ENCODE data around the gene CCDC154. TPM values are rescaled to one million over a fixed set of nuclear protein-coding genes. Genes with fewer than 3 reads are reported as not detected.

Gene CCDC154
- total and polyA plus RNA-seq, 2 donors from 2014 or later, result 1.8 to 2.8 TPM

- DNase-seq (peak in 1 of 5 donors; percentile 66), FAIRE-seq (no peak)
- H3K4me1 ChIP-seq (ENCODE audit: control insufficient read depth in 2 of 3, insufficient read depth in 2 of 3, low read depth in 1 of 3, low read length in 3 of 3), result peaks cover 0 to 18% (median 3%) of the 10 kb centered on the region in 3 donors
- peak overlapping the region in 2 of 3 donors; percentile 56 to 82 for H3K9ac ChIP-seq (ENCODE audit: low read length in 3 of 3)
- intact Hi-C loops (cut with DNase I), result no loop called here
- H3K9me3 ChIP-seq (ENCODE audit: control insufficient read depth in 2 of 3, insufficient read depth in 1 of 3, low read length in 3 of 3), result no peaks in the 10 kb centered on the region
- no peaks in the 10 kb centered on the region for H3K36me3 ChIP-seq (ENCODE audit: control insufficient read depth in 2 of 3, insufficient read depth in 3 of 3, low read length in 3 of 3)
- TF ChIP-seq CTCF (IDR thresholded peaks at IDR 0.05; ENCODE audit: borderline replicate concordance, extremely low read depth, insufficient read depth), result no peak
- H3K4me3 ChIP-seq (ENCODE audit: low read length in 3 of 3), result peak overlapping the region; percentile 69 to 81 (median 77)
- no peaks in the 10 kb centered on the region for H3K27me3 ChIP-seq (ENCODE audit: control insufficient read depth, insufficient read depth, low read length)
- peak overlapping the region; percentile 67 to 75 for H3K27ac ChIP-seq (ENCODE audit: low read depth in 2 of 2, low read length in 2 of 2)
Observed at GRCh38 chr16:1492082-1492922, 47.9 kb upstream of the CCDC154 start.

GRCh38 chr16:1491327-1491726, 47.0 kb upstream of the CCDC154 start:
- H3K27ac ChIP-seq (ENCODE audit: low read depth in 2 of 2, low read length in 2 of 2), result no peak overlapping the region
- intact Hi-C loops (cut with DNase I), result no loop called here
- no peaks in the 10 kb centered on the region for H3K27me3 ChIP-seq (ENCODE audit: control insufficient read depth, insufficient read depth, low read length)
- DNase-seq, result no peak
- no peak for FAIRE-seq
- H3K9me3 ChIP-seq (ENCODE audit: control insufficient read depth in 2 of 3, insufficient read depth in 1 of 3, low read length in 3 of 3), result no peaks in the 10 kb centered on the region
- H3K4me3 ChIP-seq (ENCODE audit: low read length in 3 of 3), result no peak overlapping the region
- no peak for TF ChIP-seq CTCF (IDR thresholded peaks at IDR 0.05; ENCODE audit: borderline replicate concordance, extremely low read depth, insufficient read depth)
- peaks cover 0 to 18% (median 3%) of the 10 kb centered on the region in 3 donors for H3K4me1 ChIP-seq (ENCODE audit: control insufficient read depth in 2 of 3, insufficient read depth in 2 of 3, low read depth in 1 of 3, low read length in 3 of 3)
- no peaks in the 10 kb centered on the region for H3K36me3 ChIP-seq (ENCODE audit: control insufficient read depth in 2 of 3, insufficient read depth in 3 of 3, low read length in 3 of 3)
- no peak overlapping the region for H3K9ac ChIP-seq (ENCODE audit: low read length in 3 of 3)

- TF ChIP-seq CTCF (IDR thresholded peaks at IDR 0.05; ENCODE audit: borderline replicate concordance, extremely low read depth, insufficient read depth), result no peak
- FAIRE-seq (no peak), DNase-seq (no peak)
- no peaks in the 10 kb centered on the region for H3K27me3 ChIP-seq (ENCODE audit: control insufficient read depth, insufficient read depth, low read length)
- no peak overlapping the region for H3K4me3 ChIP-seq (ENCODE audit: low read length in 3 of 3)
- no peak overlapping the region for H3K9ac ChIP-seq (ENCODE audit: low read length in 3 of 3)
- H3K36me3 ChIP-seq (ENCODE audit: control insufficient read depth in 2 of 3, insufficient read depth in 3 of 3, low read length in 3 of 3), result no peaks in the 10 kb centered on the region
- no peaks in the 10 kb centered on the region for H3K9me3 ChIP-seq (ENCODE audit: control insufficient read depth in 2 of 3, insufficient read depth in 1 of 3, low read length in 3 of 3)
- intact Hi-C loops (cut with DNase I), result no loop called here
- H3K4me1 ChIP-seq (ENCODE audit: control insufficient read depth in 2 of 3, insufficient read depth in 2 of 3, low read depth in 1 of 3, low read length in 3 of 3), result peaks cover 0 to 10% (median 3%) of the 10 kb centered on the region in 3 donors
- no peak overlapping the region for H3K27ac ChIP-seq (ENCODE audit: low read depth in 2 of 2, low read length in 2 of 2)
Observed at GRCh38 chr16:1489077-1489476, 44.7 kb upstream of the CCDC154 start.

Data from kidney (tissue), 14 donors.